NT2/D1 (cell line): ENCODE data around the gene CGB1.
A peak's percentile ranks its signal among the peaks of the same experiment; 100 is the strongest.
"Not testable (repeated sequence)": the region's sequence is repeated elsewhere in the genome, so short reads cannot be mapped to it uniquely, and the experiment has no call there.

Experiments used
- DNase-seq: peaks from one replicate; pipeline ENCODE4 v3.0.0-alpha.2; 2011; ENCODE audit warnings: low read depth, low spot score
- H3K27me3 ChIP-seq: 2 replicates; pipeline ENCODE4 v1.6.0; 2011; ENCODE audit warnings: mild to moderate bottlenecking; ENCODE audit not compliant: insufficient read length, insufficient read depth
- H3K36me3 ChIP-seq: 2 replicates; pipeline ENCODE4 v1.6.1; 2011; ENCODE audit warnings: mild to moderate bottlenecking, low read length, mixed read lengths; ENCODE audit not compliant: insufficient read depth, insufficient read length
- H3K4me1 ChIP-seq: 2 replicates; pipeline ENCODE4 v1.5.1; 2011; ENCODE audit not compliant: insufficient read depth, insufficient read length
- H3K4me3 ChIP-seq: 2 replicates; pipeline ENCODE4 v1.5.1; 2011; ENCODE audit warnings: low read depth; ENCODE audit not compliant: insufficient read length
- H3K9ac ChIP-seq: 2 replicates; pipeline ENCODE4 v1.6.0; 2011; ENCODE audit warnings: low read depth; ENCODE audit not compliant: insufficient read length
- H3K9me3 ChIP-seq: 2 replicates; pipeline ENCODE4 v1.5.1; 2011; ENCODE audit warnings: mild to moderate bottlenecking, low read length; ENCODE audit not compliant: insufficient read depth
- SUZ12 ChIP-seq: IDR thresholded peaks from 2 replicates; pipeline ENCODE4 v1.6.1; 2011; ENCODE audit not compliant: insufficient read length, insufficient read depth; ENCODE audit errors: extremely low read depth
- YY1 ChIP-seq: IDR thresholded peaks from 2 replicates; pipeline ENCODE4 v1.6.1; 2011; ENCODE audit not compliant: insufficient read length, insufficient read depth
- ZNF274 ChIP-seq: IDR thresholded peaks from 2 replicates; pipeline ENCODE4 v1.6.1; 2011; ENCODE audit warnings: mild to moderate bottlenecking, low read depth, low read length

Gene CGB1

DNA sequence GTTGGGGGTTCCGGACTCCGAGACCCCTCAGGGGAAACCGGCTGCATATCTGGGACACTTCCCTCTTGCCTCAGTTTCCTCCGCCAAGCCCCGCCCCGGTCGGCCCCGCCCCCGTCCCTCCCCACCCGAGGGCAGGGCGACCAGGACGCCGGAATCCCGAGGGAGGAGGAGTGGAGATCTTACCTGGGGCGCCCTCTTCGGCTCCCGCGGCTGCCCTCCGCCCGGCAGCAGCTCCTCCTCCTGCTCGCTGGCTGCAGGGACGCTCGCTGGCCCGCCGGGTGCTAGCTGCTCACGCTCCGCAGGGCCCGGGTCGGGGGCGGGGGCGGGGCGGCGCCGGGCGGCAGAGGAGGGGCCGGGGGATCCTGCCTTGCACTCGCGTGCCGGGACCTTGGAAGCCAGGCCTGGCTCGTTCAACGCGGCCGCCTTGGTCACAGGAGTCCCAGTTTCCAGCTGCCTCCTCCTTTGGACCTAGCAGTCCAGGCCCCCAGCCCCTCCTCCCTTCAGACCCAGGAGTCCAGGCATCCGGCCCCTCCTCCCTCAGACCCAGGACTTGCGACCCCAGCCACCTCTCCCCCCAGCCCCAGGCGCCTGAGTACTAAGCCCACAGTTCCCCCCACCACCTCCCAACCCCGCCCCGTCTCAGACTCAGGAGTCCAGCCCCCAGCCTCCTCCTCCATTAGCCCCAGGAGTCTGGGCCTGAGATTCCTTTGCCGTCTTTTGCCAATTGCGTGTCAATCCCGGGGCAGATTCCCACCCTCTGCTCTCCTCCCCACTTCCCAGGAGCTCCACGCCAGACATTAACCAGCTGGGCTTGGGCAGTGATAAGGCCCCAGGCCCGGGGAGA is 28.3 kb upstream of the CGB1 start, which contains the start of gene NTF4:
Gene NTF4, minus strand, starts transcription at position 51 of the 844 bp plus-strand sequence. CDS start 2,821 bp downstream, outside the sequence.
- no peaks in the 10 kb centered on the region; the same call in 1 of the 2 replicates for H3K9me3 ChIP-seq
- H3K27me3 ChIP-seq = peaks cover 14% of the 10 kb centered on the region
- H3K4me1 ChIP-seq = peaks cover 19% of the 10 kb centered on the region
- H3K4me3 ChIP-seq = peak within 1 kb of the TSS; percentile 18
- no peak for DNase-seq
- TF ChIP-seq ZNF274 (no peak), SUZ12 (no peak), YY1 (no peak)
- no peaks in the 10 kb centered on the region for H3K36me3 ChIP-seq
- peak within 1 kb of the TSS; percentile 70 for H3K9ac ChIP-seq

DNA sequence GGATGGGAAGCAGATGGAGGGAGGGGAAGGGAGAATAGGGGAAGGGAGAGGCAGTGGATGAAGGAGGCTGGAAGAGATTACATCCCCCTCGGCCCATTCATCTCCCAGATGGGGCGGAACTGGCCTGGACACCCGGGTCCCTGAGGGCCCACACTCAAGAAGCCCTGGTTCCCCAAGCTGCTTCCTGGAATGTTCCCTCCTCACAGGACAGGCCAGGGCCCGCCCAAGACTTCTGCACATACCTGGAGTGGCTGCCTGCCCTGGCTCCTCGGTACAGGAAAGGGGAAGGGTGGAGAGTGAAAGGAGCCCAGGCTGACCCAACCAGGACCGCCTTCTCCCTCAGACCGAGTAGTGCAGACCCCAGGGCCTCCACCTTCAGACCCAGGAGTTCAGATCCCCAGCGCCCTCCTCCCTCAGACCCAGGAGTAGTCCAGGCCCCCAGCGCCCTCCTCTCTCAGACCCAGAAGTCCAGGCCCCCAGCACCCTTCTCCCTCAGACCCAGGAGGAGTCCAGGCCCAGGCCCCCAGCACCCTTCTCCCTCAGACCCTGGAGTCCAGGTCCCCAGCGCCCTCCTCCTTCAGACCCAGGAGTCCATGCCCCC is 27.4 kb upstream of the CGB1 start:
- H3K9me3 ChIP-seq = no peaks in the 10 kb centered on the region
- no peaks in the 10 kb centered on the region for H3K36me3 ChIP-seq
- no peak for DNase-seq
- H3K4me1 ChIP-seq = peaks cover 19% of the 10 kb centered on the region
- H3K9ac ChIP-seq = peak overlapping the region; percentile 56
- TF ChIP-seq SUZ12 = no peak
- TF ChIP-seq ZNF274 = no peak
- no peak for TF ChIP-seq YY1
- peak overlapping the region; percentile 9 for H3K4me3 ChIP-seq
- peaks cover 11% of the 10 kb centered on the region for H3K27me3 ChIP-seq

DNA sequence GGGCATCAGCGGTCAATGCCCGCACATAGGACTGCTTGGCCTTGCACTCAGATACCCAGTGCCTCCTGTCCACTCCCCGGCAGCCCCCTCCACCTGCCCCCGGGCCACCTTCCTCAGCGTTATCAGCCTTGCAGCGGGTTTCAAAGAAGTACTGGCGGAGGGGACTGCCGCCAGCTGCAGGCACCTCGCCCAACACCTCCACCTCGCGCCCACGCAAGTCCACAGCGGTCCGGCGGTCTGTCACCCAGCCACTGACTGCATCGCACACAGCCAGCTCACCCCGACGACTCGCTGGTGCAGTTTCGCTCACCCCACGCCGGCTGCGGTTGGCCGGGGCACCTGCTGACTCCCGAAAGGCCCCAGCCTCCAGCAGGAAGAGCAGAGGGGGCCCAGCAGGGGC is 24.8 kb upstream of the CGB1 start:
- Histone ChIP-seq H3K4me3 (no peak overlapping the region), H3K36me3 (no peaks in the 10 kb centered on the region), H3K4me1 (peaks cover 21% of the 10 kb centered on the region), H3K9me3 (no peaks in the 10 kb centered on the region), H3K27me3 (peaks cover 31% of the 10 kb centered on the region), H3K9ac (no peak overlapping the region)
- TF ChIP-seq YY1 (no peak), SUZ12 (no peak), ZNF274 (no peak)
- no peak for DNase-seq

DNA sequence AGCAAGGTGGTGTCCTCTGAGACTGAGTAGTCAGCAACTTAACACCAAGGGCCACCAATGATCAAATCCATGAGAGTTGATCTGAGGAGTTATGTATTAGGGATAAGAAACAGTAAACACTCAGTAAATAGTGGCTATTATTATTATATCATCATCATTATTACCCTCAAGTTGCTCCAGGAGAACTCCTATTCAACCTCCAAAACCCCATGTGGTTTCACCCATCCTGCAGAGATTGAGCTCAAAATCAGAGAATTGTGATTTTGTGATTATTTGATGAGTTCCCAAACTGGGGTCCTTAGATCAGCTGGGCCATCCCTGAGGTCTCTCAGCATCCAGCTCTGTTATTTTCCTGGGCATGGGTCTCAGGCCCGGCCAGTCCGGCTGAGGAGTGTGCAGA is 24.3 kb upstream of the CGB1 start:
- H3K4me1 ChIP-seq = peaks cover 18% of the 10 kb centered on the region
- no peaks in the 10 kb centered on the region for H3K36me3 ChIP-seq
- H3K9me3 ChIP-seq = no peaks in the 10 kb centered on the region
- no peak for DNase-seq
- no peak overlapping the region for H3K9ac ChIP-seq
- peaks cover 36% of the 10 kb centered on the region for H3K27me3 ChIP-seq
- H3K4me3 ChIP-seq = no peak overlapping the region
- TF ChIP-seq SUZ12 = no peak
- no peak for TF ChIP-seq ZNF274
- TF ChIP-seq YY1 = no peak

DNA sequence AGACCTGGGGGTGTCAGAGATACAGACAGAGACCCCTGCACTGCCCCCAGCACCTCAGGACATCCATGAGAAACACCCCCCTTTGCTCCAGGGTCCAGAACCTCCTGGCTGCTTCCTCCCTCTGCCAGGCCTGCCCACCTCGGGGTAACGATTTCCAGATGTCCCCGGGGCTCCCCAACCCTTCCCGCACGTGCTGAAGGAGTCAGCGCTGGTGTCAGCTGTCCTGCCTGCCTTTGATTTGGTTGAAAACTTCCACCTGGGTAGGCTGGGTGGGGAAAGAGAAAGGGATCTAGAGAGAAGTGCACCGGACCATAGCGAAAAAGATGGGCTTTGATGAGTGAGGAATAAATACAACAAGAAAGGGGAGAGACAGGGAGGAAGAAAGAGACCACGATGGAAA is 22.4 kb upstream of the CGB1 start:
- Histone ChIP-seq H3K4me1 (peaks cover 8% of the 10 kb centered on the region), H3K36me3 (no peaks in the 10 kb centered on the region), H3K9me3 (no peaks in the 10 kb centered on the region), H3K4me3 (no peak overlapping the region), H3K9ac (no peak overlapping the region), H3K27me3 (peaks cover 48% of the 10 kb centered on the region)
- DNase-seq = no peak
- TF ChIP-seq ZNF274 = no peak
- no peak for TF ChIP-seq YY1
- TF ChIP-seq SUZ12 = no peak

DNA sequence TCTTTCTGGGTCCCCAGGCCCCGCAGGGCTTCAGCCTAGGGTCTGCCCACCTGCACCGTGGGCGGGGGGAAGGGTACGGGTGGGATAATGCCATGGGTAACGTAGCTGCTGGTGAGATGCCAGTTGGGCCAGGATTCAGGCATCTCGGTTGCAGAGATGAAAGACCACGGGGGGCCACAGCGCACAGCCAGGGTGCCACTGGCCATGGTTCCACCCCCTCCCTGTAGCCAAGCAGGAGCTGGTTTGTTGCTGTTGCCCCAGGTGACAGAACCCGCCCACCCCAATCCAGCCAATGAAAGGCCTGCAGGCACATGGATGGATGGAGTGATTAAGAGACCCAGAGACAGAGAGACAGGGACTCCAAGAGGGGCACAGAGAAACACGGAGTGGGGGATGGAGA is 21.9 kb upstream of the CGB1 start:
- no peak overlapping the region for H3K4me3 ChIP-seq
- H3K36me3 ChIP-seq = no peaks in the 10 kb centered on the region
- H3K4me1 ChIP-seq = peaks cover 5% of the 10 kb centered on the region
- TF ChIP-seq ZNF274 = no peak
- no peak for TF ChIP-seq SUZ12
- TF ChIP-seq YY1 = no peak
- no peak overlapping the region for H3K9ac ChIP-seq
- H3K9me3 ChIP-seq = no peaks in the 10 kb centered on the region
- peaks cover 48% of the 10 kb centered on the region for H3K27me3 ChIP-seq
- DNase-seq = no peak

DNA sequence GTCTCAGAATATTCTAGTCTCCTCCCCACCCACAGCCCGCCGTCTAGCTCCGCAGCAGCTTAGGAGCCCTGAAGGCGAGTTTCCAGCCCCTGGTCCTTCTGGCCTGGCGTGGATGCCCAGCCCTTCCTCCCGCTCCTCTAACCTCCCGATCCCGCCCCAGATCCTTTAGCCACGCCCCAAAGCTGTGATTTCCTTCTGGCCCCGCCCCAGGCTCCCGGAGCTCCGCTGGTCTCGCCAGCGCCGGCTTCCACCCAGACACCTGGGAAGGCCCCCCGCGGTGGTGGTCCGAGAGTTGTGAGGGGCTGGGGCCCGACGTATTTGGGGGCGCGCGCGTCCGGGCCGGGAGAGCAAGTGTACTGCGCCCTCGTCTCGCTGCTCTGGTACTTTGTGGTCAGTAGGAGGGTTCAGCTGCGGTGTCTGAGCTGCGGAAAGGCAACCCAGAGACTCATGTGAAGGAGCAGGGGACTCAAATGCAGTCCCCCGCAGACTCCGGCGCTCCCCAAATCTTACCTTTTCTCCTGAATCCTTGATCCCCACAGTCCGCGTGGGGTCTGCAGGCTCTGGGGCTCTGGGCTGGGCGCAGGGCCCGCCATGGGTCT is 21.0 kb upstream of the CGB1 start, which contains the start of gene CGB7:
Gene CGB7, minus strand, starts transcription at position 114 of the 599 bp plus-strand sequence. CDS start 2,374 bp downstream, outside the sequence.
- peaks cover 5% of the 10 kb centered on the region for H3K4me1 ChIP-seq
- H3K4me3 ChIP-seq = peak within 1 kb of the TSS; percentile 36
- H3K9ac ChIP-seq = peak within 1 kb of the TSS; percentile 70
- H3K9me3 ChIP-seq = no peaks in the 10 kb centered on the region
- DNase-seq = no peak
- H3K27me3 ChIP-seq = peaks cover 48% of the 10 kb centered on the region
- TF ChIP-seq YY1 = no peak
- H3K36me3 ChIP-seq = no peaks in the 10 kb centered on the region

DNA sequence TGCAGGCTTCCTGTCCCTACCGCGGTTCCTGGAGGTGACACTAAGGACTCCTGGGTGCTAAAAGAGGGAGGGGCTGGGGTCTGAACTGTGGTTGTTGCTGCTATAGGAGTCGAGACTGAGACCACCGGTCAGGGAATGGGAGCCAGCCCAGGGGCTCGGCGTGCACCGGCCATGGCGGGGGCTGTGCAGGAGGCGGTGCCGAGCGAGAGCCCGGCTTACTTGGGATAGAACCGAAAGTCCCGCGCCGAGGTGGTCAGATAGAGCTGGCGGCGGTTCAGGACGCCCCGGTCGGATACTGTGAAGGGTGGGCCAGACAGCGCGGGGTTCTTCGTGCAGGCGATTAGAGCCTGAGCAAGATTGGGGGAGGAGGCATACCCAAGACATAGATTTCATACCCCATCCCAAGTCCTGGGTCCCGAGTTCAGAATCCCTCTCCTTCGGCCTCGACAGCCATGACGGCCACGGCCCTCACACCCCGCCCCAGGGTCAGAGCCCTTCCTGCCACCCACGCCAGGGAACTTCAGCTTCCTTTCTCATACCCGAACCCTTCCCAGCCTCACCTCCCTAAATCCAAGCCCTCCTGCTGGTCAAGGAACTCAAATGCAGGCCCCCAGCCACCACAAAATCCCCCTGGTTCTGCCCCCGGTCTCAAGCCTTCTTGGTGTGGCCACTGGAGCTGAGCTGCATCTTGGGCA is 20.4 kb upstream of the CGB1 start:
- H3K36me3 ChIP-seq, H3K4me1 ChIP-seq, DNase-seq, H3K9me3 ChIP-seq: not testable (repeated sequence)
- peak overlapping the region; percentile 70 for H3K9ac ChIP-seq
- peak overlapping the region; percentile 36 for H3K4me3 ChIP-seq
- H3K27me3 ChIP-seq = peaks cover 48% of the 10 kb centered on the region
